ENCODE data around the gene SLC4A2. TPM values are rescaled to one million over a fixed set of nuclear protein-coding genes. Genes with fewer than 3 reads are reported as not detected.

SLC4A2 gene
- total RNA-seq, 1 donor, result 61.5 TPM

DNA sequence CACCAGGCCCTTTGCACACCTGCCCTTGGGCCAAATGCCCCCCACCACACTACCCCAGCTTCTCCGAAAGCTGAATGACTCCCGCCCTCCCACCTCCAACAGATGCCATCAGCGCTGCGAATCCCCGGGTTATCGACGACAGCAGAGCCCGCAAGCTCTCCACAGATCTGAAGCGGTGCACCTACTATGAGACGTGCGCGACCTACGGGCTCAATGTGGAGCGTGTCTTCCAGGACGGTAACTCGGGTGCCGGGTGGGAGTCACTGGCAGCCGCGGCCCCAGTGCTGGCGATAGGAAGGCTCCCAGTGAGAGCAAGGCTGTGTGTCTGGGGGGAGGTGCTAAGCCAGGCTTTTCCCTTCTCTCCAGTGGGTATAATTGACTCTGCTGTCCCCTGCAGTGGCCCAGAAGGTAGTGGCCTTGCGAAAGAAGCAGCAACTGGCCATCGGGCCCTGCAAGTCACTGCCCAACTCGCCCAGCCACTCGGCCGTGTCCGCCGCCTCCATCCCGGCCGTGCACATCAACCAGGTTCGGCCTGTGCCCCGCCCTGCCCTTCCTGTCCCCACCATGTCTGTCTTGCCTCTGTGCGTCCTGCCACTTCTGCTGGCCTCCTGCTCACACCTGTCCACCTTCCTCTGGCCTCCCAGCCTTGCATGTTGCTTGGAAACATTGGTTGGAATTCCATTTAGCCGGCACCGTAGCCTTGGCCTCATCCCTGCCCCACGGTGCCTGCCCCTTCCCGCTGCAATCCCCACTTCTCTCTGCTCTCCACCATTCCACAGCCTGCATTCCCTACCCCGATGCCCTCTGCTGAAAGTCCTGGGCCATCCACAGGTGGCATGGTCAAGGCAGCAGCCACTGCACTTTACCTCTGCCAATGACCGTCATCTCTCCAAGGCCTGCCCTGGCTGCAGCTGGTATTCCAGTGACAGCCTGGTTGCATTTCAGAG, 59.0 kb downstream of the SLC4A2 start:
- Histone ChIP-seq H4K20me1 (ENCODE audit: insufficient read depth, low read length) (peaks cover 35% of the 10 kb centered on the region), H3K4me3 (ENCODE audit: insufficient read depth, low read length) (no peak overlapping the region), H3K27me3 (ENCODE audit: insufficient read depth, low read length) (no peaks in the 10 kb centered on the region), H3K79me2 (ENCODE audit: insufficient read depth, low read length) (peaks cover 23% of the 10 kb centered on the region), H3K36me3 (ENCODE audit: insufficient read depth, low read length) (peaks cover 10% of the 10 kb centered on the region), H2AFZ (ENCODE audit: low read length) (no peak overlapping the region), H3K4me2 (ENCODE audit: insufficient read depth, low read length) (no peak overlapping the region), H3K27ac (ENCODE audit: low read depth, low read length) (no peak overlapping the region), H3K9me3 (ENCODE audit: low read depth, low read length) (no peaks in the 10 kb centered on the region), H3K4me1 (ENCODE audit: insufficient read depth, low read length) (peaks cover 11% of the 10 kb centered on the region)
- TF ChIP-seq, protein P1, sequence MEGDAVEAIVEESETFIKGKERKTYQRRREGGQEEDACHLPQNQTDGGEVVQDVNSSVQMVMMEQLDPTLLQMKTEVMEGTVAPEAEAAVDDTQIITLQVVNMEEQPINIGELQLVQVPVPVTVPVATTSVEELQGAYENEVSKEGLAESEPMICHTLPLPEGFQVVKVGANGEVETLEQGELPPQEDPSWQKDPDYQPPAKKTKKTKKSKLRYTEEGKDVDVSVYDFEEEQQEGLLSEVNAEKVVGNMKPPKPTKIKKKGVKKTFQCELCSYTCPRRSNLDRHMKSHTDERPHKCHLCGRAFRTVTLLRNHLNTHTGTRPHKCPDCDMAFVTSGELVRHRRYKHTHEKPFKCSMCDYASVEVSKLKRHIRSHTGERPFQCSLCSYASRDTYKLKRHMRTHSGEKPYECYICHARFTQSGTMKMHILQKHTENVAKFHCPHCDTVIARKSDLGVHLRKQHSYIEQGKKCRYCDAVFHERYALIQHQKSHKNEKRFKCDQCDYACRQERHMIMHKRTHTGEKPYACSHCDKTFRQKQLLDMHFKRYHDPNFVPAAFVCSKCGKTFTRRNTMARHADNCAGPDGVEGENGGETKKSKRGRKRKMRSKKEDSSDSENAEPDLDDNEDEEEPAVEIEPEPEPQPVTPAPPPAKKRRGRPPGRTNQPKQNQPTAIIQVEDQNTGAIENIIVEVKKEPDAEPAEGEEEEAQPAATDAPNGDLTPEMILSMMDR (IDR thresholded peaks at IDR 0.05; ENCODE audit: extremely low read depth, low read depth, low read length), result no peak
- DNase-seq (ENCODE audit: insufficient read length, low spot score, missing footprints), result peak; percentile 74

DNA sequence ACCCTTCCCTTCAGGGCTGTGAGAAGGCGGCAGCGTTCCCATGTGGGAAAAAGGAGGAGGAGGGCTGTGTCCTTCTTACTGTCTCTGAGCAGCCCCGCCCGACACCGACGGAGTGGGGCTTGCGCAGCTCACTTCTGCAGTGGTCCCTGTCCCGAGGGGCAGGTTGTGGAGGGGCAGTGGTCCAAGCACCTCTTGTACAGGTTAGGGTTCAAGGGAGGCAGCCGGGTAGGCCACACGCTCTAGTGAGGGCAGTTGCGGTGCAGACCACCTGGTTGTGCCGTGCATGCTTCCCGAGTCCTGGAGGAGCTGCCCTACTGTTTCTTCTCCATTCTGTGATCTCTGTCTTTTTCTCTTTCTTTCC, 59.6 kb downstream of the SLC4A2 start:
- H3K4me3 ChIP-seq (ENCODE audit: insufficient read depth, low read length), result no peak overlapping the region
- peaks cover 4% of the 10 kb centered on the region for H3K4me1 ChIP-seq (ENCODE audit: insufficient read depth, low read length)
- TF ChIP-seq, protein P1 (IDR thresholded peaks at IDR 0.05; ENCODE audit: extremely low read depth, low read depth, low read length), result no peak
- peaks cover 33% of the 10 kb centered on the region for H4K20me1 ChIP-seq (ENCODE audit: insufficient read depth, low read length)
- H2AFZ ChIP-seq (ENCODE audit: low read length), result no peak overlapping the region
- peaks cover 15% of the 10 kb centered on the region for H3K36me3 ChIP-seq (ENCODE audit: insufficient read depth, low read length)
- H3K79me2 ChIP-seq (ENCODE audit: insufficient read depth, low read length), result peaks cover 23% of the 10 kb centered on the region
- no peak overlapping the region for H3K4me2 ChIP-seq (ENCODE audit: insufficient read depth, low read length)
- no peak overlapping the region for H3K27ac ChIP-seq (ENCODE audit: low read depth, low read length)
- DNase-seq (ENCODE audit: insufficient read length, low spot score, missing footprints), result peak; percentile 71
- no peaks in the 10 kb centered on the region for H3K27me3 ChIP-seq (ENCODE audit: insufficient read depth, low read length)
- H3K9me3 ChIP-seq (ENCODE audit: low read depth, low read length), result no peaks in the 10 kb centered on the region

DNA sequence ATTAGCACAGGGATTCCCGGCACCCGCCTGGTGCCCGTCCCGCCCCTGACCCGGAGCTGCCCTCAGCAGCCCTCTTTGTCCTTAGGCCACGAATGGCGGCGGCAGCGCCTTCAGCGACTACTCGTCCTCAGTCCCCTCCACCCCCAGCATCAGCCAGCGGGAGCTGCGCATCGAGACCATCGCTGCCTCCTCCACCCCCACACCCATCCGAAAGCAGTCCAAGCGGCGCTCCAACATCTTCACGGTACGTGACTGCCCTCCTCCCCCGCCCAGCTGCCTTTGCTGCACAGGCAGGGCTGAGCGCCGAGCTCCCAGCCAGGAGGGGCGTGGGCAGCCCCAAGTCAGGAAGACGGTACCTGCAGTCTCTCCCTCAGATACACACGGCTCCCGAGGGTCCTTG, 60.5 kb downstream of the SLC4A2 start:
- DNase-seq (ENCODE audit: insufficient read length, low spot score, missing footprints), result no peak
- Histone ChIP-seq H3K4me3 (ENCODE audit: insufficient read depth, low read length) (no peak overlapping the region), H4K20me1 (ENCODE audit: insufficient read depth, low read length) (peaks cover 37% of the 10 kb centered on the region), H3K79me2 (ENCODE audit: insufficient read depth, low read length) (peaks cover 23% of the 10 kb centered on the region), H3K36me3 (ENCODE audit: insufficient read depth, low read length) (peaks cover 22% of the 10 kb centered on the region), H3K4me2 (ENCODE audit: insufficient read depth, low read length) (no peak overlapping the region), H3K4me1 (ENCODE audit: insufficient read depth, low read length) (no peaks in the 10 kb centered on the region), H3K27ac (ENCODE audit: low read depth, low read length) (no peak overlapping the region), H2AFZ (ENCODE audit: low read length) (no peak overlapping the region), H3K9me3 (ENCODE audit: low read depth, low read length) (no peaks in the 10 kb centered on the region), H3K27me3 (ENCODE audit: insufficient read depth, low read length) (no peaks in the 10 kb centered on the region)
- TF ChIP-seq, protein P1 (IDR thresholded peaks at IDR 0.05; ENCODE audit: extremely low read depth, low read depth, low read length), result no peak

DNA sequence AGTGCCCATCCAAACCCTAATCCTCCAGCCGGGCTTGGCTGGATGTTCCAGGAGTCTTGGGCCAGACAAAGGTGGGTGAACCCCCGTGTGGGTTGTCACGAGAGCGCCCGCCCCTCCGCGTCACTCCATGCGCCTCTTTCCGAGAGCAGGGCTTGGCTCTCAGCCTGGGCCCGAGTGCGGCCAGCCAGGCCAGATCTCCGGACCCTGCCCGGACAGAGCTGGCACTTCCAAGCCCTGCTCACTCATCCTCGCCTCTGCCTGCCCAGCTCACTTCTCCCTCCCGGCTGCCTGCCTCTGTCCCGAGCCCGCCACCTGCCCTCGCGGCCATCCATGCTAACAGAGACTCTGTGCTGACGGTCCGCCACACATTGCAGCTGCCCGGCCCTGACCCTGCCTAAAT, 61.5 kb downstream of the SLC4A2 start:
- Histone ChIP-seq H3K27ac (ENCODE audit: low read depth, low read length) (no peak overlapping the region), H3K36me3 (ENCODE audit: insufficient read depth, low read length) (peaks cover 22% of the 10 kb centered on the region), H3K9me3 (ENCODE audit: low read depth, low read length) (no peaks in the 10 kb centered on the region), H3K4me3 (ENCODE audit: insufficient read depth, low read length) (no peak overlapping the region), H3K4me1 (ENCODE audit: insufficient read depth, low read length) (no peaks in the 10 kb centered on the region), H3K79me2 (ENCODE audit: insufficient read depth, low read length) (peaks cover 19% of the 10 kb centered on the region), H2AFZ (ENCODE audit: low read length) (no peak overlapping the region), H4K20me1 (ENCODE audit: insufficient read depth, low read length) (peaks cover 41% of the 10 kb centered on the region), H3K27me3 (ENCODE audit: insufficient read depth, low read length) (no peaks in the 10 kb centered on the region), H3K4me2 (ENCODE audit: insufficient read depth, low read length) (no peak overlapping the region)
- no peak for DNase-seq (ENCODE audit: insufficient read length, low spot score, missing footprints)
- TF ChIP-seq, protein P1 (IDR thresholded peaks at IDR 0.05; ENCODE audit: extremely low read depth, low read depth, low read length), result no peak

Data from osteoblast (primary cell).